ENCODE data around the gene KCNH1. TPM values are rescaled to one million over a fixed set of nuclear protein-coding genes. Genes with fewer than 3 reads are reported as not detected.

KCNH1 gene
- total and polyA plus RNA-seq, 4 donors = not detected

GRCh38 chr1:210981490-210981889, 152.5 kb downstream of the KCNH1 start:
- TF ChIP-seq REST (IDR thresholded peaks at IDR 0.05) (no peak), HNF4G (IDR thresholded peaks at IDR 0.05) (no peak), JUND (IDR thresholded peaks at IDR 0.05) (no peak), SP1 (IDR thresholded peaks at IDR 0.05) (no peak), ZBTB33 (IDR thresholded peaks at IDR 0.05) (no peak), FOXA1 (IDR thresholded peaks at IDR 0.05) (no peak), YY1 (IDR thresholded peaks at IDR 0.05) (no peak), MAX (IDR thresholded peaks at IDR 0.05) (no peak)
- Histone ChIP-seq H3K4me3 (ENCODE audit: low read depth in 1 of 3, low read length in 3 of 3) (no peak overlapping the region), H3K4me1 (ENCODE audit: control insufficient read depth in 4 of 4, insufficient read depth in 4 of 4, low read length in 3 of 4) (no peaks in the 10 kb centered on the region), H3K27me3 (ENCODE audit: control insufficient read depth in 4 of 4, insufficient read depth in 4 of 4, low read length in 3 of 4) (no peaks in the 10 kb centered on the region), H3K27ac (ENCODE audit: low read depth in 1 of 2, low read length in 2 of 2) (no peak overlapping the region), H3K36me3 (ENCODE audit: control insufficient read depth in 4 of 4, insufficient read depth in 3 of 4, low read depth in 1 of 4, low read length in 3 of 4) (no peaks in the 10 kb centered on the region), H3K9ac (ENCODE audit: low read depth in 1 of 2, low read length in 2 of 2) (no peak overlapping the region), H3K9me3 (ENCODE audit: control insufficient read depth in 4 of 4, low read length in 3 of 4) (no peaks in the 10 kb centered on the region)
- no peak for DNase-seq (ENCODE audit: low spot score)
- whole genome bisulfite sequencing = 91% methylated on average over 1 of the region's 1 CpG

GRCh38 chr1:210980082-210980481, 153.9 kb downstream of the KCNH1 start:
- Histone ChIP-seq H3K4me1 (ENCODE audit: control insufficient read depth in 4 of 4, insufficient read depth in 4 of 4, low read length in 3 of 4) (no peaks in the 10 kb centered on the region), H3K36me3 (ENCODE audit: control insufficient read depth in 4 of 4, insufficient read depth in 3 of 4, low read depth in 1 of 4, low read length in 3 of 4) (no peaks in the 10 kb centered on the region), H3K27me3 (ENCODE audit: control insufficient read depth in 4 of 4, insufficient read depth in 4 of 4, low read length in 3 of 4) (no peaks in the 10 kb centered on the region), H3K9ac (ENCODE audit: low read depth in 1 of 2, low read length in 2 of 2) (no peak overlapping the region), H3K4me3 (ENCODE audit: low read depth in 1 of 3, low read length in 3 of 3) (no peak overlapping the region), H3K9me3 (ENCODE audit: control insufficient read depth in 4 of 4, low read length in 3 of 4) (no peaks in the 10 kb centered on the region), H3K27ac (ENCODE audit: low read depth in 1 of 2, low read length in 2 of 2) (no peak overlapping the region)
- no peak for TF ChIP-seq REST (IDR thresholded peaks at IDR 0.05)
- TF ChIP-seq CTCF (IDR thresholded peaks at IDR 0.05; ENCODE audit: low read depth, low read length, missing input control) = no peak
- TF ChIP-seq GABPA (IDR thresholded peaks at IDR 0.05 in 1 of 2, conservative IDR thresholded peaks at IDR 0.05 in 1 of 2) = no peak
- no peak for TF ChIP-seq NR2F2 (IDR thresholded peaks at IDR 0.05)
- TF ChIP-seq FOXA1 (IDR thresholded peaks at IDR 0.05) = no peak
- TF ChIP-seq RAD21 (IDR thresholded peaks at IDR 0.05) = no peak
- TF ChIP-seq HNF4A (conservative IDR thresholded peaks at IDR 0.05) = no peak
- TF ChIP-seq RXRA (IDR thresholded peaks at IDR 0.05) = no peak
- no peak for TF ChIP-seq EGR1 (IDR thresholded peaks at IDR 0.05; ENCODE audit: low read depth in 2 of 2)
- no peak for TF ChIP-seq FOXA2 (IDR thresholded peaks at IDR 0.05)
- no peak for DNase-seq (ENCODE audit: low spot score)
